GM18517 (cell line): ENCODE results near the gene TNS1.

Experiments used
- ATAC-seq: cut with Tn5 transposase; IDR thresholded peaks from one replicate; pipeline ENCODE4 v1.9.1; 2021; ENCODE audit warnings: mild to moderate bottlenecking, moderate library complexity; ENCODE audit not compliant: unreplicated experiment

TNS1 gene

DNA sequence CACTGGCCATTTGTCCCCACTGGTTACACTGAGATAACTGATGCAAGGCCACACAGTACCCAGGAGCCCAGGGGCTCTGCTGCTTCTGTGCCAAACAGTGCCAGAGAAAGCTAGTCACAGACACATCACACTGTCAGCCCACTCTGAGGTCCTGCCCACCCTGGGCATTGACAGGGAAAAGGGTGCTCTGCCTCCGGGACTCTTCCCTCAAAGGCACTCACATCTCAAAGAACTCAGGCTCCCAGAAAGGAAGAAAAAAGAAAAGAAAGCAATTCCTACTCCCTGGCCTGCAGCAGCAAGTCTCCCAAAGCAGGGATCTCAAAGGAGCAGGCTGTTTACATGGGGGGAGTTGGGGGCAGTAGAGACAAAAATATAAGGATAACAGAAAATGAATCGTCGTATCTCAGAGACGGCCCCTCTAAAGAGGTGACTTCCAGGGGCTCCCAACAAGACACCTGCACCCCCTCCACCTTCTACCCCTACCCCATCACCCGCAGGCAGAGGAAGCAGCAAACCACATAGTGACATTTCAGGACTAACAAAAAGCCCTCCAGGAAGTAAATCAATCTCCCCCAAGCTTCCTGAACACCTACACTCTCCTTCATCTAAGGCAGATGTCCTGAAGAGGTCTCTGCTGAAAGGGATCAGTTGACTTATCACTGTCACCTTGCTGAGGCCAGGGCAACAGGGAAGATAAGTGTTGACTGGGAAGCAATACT, 247.6 kb downstream of the TNS1 start:
- ATAC-seq: no peak

DNA sequence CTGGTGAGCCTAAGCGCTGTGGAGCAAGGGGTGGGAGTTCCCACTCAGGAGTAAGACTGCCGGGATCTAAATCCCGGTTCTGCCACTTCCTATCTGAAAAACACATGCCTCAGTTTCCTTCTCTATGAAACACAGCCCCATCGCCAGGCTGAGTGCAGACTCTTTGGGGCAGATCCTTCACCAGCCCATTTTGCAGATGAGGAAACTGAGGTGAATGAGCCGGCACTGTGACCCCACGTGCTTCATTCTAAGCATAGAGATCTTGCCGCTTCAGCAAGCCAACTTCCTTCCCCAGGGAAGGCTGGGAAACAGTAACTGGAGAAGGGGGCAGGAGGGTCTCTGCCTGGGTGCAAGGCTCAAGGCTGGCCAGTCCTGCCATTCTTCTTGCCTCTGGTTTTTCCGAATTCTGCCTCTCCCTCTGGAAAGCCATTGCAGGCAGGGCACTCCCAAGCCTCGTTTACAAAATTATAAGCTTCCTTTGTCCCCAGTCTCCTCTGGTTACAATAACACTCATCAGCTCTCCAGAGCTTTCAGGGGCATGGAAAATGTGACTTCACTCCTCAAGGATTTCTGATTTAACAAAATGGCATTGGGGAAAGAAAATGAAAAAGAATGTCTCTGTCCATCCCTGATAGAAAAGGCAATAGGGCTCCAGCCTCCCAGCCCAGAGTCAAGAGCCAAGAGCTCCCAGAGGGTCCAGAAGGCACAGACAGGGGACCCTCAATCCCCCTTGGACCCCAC, 249.2 kb downstream of the TNS1 start:
- ATAC-seq: no peak

- ATAC-seq: no peak
These were observed 249.9 kb downstream of the TNS1 start for GRCh38 chr2:217752714-217753459.

- ATAC-seq: no peak
These were observed 250.8 kb downstream of the TNS1 start for GRCh38 chr2:217751952-217752351.

- no peak for ATAC-seq
These were observed 251.6 kb downstream of the TNS1 start for GRCh38 chr2:217751192-217751591.
